AG10803 (cell line): ENCODE results near the gene CXCR5.
A peak's percentile ranks its signal among the peaks of the same experiment; 100 is the strongest.

Source experiments
- DNase-seq: peaks from one replicate; pipeline ENCODE4 v3.0.0; 2010; ENCODE audit warnings: low read depth
- H3K4me3 ChIP-seq: 2 replicates; pipeline ENCODE4 v1.5.1; 2011; ENCODE audit warnings: mild to moderate bottlenecking, low read length, control low read depth
- TF ChIP-seq, protein P1 (sequence below): conservative IDR thresholded peaks from 2 replicates; pipeline ENCODE4 v1.5.1; 2011; ENCODE audit warnings: mild to moderate bottlenecking, low read length, control low read depth, inconsistent platforms

Gene CXCR5

DNA sequence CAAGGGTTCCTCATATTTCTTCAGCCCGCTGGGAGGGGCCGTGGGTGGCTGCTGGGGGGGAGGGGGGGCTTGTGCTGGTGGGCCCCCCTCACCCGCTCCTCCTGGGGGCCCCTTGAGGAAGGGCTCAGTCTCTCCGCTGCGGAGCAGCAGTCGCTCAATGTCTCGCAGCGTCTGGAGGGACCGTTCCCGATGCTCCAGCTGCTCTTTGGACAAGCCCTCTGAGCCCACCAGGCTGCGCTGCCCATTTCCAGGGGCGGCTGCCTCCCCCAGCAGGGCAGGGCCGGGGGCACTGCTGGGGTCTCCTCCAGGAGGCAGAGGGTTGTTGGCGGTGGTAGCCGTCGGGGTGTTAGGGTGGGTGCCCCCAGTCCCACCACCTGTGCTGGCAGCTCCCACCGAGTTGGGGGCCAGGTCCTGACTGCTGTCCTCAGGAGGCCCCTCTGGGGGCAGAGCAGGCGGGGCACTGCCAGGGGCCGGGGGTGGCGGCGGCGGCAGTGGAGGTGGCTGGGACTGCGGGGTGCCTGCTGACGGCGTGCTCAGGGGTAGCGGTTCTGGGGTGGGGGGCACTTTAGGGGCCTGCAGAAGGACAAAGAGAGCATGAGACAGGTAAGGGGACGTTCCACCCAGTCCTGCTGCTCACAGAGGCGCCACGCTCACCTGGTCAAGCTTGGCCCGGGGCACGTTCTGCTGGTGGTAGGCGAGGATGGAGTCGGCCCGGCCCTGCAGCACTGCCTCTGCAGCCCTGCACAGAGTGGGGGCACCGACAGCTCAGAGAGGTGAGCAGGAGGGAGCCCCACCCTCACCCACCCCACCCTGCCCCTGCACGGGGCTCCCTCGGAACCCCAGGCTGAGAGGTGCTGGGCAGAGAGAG, 18.9 kb downstream of the CXCR5 start:
- H3K4me3 ChIP-seq: no peak overlapping the region
- TF ChIP-seq, protein P1, sequence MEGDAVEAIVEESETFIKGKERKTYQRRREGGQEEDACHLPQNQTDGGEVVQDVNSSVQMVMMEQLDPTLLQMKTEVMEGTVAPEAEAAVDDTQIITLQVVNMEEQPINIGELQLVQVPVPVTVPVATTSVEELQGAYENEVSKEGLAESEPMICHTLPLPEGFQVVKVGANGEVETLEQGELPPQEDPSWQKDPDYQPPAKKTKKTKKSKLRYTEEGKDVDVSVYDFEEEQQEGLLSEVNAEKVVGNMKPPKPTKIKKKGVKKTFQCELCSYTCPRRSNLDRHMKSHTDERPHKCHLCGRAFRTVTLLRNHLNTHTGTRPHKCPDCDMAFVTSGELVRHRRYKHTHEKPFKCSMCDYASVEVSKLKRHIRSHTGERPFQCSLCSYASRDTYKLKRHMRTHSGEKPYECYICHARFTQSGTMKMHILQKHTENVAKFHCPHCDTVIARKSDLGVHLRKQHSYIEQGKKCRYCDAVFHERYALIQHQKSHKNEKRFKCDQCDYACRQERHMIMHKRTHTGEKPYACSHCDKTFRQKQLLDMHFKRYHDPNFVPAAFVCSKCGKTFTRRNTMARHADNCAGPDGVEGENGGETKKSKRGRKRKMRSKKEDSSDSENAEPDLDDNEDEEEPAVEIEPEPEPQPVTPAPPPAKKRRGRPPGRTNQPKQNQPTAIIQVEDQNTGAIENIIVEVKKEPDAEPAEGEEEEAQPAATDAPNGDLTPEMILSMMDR: no peak
- DNase-seq: no peak

GRCh38 chr11:118903204-118904015, 19.7 kb downstream of the CXCR5 start:
- TF ChIP-seq, protein P1: no peak
- H3K4me3 ChIP-seq: no peak overlapping the region

DNA sequence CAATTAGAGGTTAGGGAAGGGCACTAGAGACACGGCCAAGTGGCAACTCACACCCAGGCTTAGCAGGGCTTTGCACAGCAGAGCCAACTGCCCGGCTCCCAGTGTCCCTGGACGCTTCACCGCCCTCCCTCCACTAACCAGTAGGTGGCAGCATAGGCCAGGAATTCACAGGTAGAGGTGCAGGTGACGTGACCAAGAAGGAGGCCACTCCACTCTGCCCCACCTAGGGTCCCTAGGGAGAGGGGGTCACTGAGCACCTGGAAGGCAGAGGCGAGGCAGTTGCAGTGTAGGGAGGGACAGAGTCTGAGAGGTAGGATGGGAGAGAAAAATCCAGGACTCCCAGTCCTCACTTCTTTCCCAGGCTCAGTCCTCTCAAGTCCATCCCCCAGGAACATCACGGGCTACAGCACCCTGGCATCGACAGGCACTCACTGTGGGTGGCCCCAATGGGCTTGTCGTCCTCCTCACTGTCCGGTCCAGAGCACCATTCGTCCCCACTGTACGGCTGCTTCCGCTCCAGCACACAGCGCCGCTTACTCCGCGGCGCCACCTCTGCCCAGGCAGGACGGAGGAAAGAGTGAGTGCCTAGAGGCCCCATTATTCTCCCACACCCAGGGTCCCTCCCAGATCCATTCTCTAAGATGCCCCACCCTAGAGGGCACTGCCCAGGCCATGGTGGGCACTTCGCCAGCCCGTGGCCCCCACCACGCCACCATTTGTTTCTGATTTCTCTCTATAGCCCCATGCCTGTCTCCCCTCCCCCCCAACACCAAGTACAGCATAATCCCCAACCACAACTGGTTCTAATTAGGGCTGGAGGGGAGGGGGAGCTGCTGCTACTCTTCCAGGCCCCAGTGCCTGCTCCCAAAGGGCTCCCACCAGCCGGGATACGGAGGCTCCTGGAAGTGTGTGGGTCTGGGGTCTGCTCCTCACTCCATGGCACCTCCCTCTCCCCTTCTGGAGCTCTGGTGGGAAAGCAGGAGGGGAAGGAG, 23.7 kb downstream of the CXCR5 start:
- peak overlapping the region; percentile 55 for H3K4me3 ChIP-seq
- TF ChIP-seq, protein P1: peak; percentile 88
- DNase-seq: peak; percentile 65

More at GRCh38 chr11:118903204-118904015, 19.7 kb downstream of the CXCR5 start:
- DNase-seq: no peak

DNA sequence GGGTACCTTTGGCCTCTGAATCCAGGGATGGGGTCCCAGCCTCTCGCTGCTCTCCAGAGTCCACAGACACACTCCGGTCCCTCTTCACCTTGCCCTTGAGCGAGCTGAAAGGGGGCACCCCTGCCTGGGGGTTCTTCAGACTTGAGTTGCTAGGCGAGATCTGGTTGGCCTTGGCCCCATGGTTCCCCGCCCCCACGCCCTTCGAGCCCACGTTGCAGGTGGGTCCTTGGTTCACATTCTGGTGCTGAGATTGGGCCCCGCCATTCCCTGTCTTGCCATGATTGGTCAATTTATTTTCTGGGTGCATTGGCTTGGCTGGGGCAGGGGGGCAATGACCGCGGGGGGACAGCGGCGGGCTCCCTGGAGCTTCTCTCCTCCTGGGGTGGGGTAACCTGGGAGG, 24.6 kb downstream of the CXCR5 start:
- TF ChIP-seq, protein P1: no peak
- peak overlapping the region; percentile 65 for H3K4me3 ChIP-seq
- DNase-seq: no peak

DNA sequence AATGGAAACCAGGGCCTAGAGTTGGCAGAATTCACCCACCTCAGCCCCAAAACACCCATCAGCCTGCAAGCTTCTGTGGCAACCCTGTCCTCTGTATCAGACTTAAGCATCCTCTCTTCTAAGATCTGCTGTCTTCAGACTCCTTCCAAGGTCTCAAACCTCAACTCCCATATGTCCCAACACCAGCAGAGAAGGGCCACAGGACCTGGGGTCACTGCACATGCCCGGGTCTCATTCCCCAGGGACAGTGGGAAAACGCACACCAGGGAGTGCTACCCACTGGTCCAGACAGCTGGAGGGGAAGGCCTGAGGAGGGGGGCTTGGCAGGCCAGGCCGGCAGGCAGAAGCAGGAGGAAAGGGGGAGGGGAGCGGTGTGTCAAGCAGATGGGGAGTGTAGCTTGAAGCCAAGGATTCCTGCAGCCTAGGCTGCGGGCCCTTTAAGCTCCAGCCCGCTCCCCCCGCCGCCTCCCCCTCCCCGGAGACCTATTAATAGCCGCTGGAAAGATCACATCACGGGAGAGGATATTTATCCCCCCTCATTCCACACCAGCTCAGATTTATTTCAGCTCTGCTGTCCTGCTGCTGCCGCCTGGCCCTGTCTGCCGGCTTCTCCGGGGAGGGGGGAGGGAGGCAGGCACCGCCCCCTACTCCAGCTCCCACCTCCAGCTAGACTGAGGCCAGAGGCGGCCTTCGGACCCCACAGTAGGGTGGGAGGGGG, 25.4 kb downstream of the CXCR5 start:
- TF ChIP-seq, protein P1: no peak
- peak overlapping the region; percentile 65 for H3K4me3 ChIP-seq
- DNase-seq: peak; percentile 96

GRCh38 chr11:118909619-118910308, 26.1 kb downstream of the CXCR5 start:
- peak overlapping the region; percentile 65 for H3K4me3 ChIP-seq
- DNase-seq: peak; percentile 24
- TF ChIP-seq, protein P1: no peak
